HG02588 (cell line): ENCODE measurements around the gene JSRP1.
"Not testable (repeated sequence)": the region's sequence is repeated elsewhere in the genome, so short reads cannot be mapped to it uniquely, and the experiment has no call there.

ENCODE experiments used
- ATAC-seq: cut with Tn5 transposase; IDR thresholded peaks from one replicate; pipeline ENCODE4 v1.9.1; 2021; ENCODE audit warnings: mild to moderate bottlenecking, moderate library complexity; ENCODE audit not compliant: unreplicated experiment

Gene JSRP1

DNA sequence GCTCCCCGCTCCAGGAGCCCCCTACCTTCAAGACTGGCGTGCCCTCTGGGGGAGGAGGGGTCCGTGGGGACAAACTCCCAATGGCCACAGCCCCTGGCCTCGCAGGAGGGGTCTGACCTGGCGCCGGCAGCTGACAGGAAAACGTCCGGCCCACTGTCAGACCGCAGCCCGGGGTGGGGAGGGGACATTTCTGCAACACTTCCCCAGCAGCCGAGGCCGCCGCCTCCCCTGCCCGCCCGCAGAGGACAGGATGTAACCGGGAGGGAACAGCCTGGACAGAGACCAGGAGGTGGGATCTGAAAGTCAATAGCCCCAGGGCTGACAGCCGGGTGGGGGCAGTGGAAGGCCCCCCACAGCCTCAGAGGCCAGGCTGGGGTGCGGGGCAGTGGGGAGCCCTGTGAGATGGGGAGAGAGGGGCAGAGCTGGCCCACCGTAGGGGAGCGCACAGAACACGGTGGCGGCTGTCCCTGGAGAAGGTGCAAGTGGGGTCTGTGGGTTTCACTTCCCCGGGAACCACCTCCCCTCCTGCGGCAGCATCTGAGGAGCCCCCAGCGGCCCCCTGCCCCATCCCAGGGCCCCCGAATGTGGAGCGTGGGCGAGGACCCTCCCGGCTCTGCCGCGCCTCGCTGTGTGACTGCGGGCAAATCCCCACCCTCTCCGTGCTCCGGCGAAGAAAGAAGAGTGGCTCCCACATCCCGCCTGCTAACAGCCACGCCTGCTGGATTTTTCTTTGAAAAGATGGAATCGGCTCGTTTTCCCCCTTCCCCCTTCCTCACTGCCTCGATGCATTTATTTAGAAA lies 26.0 kb upstream of the JSRP1 start, which contains the start of gene PEAK3:
Gene PEAK3 (minus strand): TSS at position 114 of the 800 bp plus-strand sequence. CDS start 1,244 bp downstream, outside the sequence.
- ATAC-seq = no peak

DNA sequence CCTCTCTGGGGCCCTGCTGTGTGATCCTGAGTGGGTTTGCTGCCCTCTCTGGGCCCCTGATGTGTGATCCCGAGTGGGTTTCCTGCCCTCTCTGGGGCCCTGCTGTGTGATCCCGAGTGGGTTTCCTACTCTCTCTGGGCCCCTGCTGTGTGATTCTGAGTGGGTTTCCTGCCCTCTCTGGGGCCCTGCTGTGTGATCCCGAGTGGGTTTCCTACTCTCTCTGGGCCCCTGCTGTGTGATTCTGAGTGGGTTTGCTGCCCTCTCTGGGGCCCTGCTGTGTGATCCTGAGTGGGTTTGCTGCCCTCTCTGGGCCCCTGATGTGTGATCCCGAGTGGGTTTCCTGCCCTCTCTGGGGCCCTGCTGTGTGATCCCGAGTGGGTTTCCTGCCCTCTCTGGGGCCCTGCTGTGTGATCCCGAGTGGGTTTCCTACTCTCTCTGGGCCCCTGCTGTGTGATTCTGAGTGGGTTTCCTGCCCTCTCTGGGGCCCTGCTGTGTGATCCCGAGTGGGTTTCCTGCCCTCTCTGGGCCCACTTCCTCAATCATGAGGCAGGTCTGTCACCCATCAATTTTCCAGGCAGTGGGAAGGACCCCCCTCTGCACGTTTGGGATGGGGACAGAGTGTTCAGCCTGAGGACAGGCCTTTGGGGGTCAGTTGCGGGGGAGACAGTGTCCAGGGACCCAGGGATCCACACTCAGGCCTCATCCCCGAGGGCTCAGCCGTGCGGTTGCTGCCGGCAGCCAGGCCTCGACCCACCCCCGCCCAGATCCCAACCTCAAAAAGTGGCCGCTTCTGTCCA lies 25.2 kb upstream of the JSRP1 start:
- not testable (repeated sequence) for ATAC-seq

DNA sequence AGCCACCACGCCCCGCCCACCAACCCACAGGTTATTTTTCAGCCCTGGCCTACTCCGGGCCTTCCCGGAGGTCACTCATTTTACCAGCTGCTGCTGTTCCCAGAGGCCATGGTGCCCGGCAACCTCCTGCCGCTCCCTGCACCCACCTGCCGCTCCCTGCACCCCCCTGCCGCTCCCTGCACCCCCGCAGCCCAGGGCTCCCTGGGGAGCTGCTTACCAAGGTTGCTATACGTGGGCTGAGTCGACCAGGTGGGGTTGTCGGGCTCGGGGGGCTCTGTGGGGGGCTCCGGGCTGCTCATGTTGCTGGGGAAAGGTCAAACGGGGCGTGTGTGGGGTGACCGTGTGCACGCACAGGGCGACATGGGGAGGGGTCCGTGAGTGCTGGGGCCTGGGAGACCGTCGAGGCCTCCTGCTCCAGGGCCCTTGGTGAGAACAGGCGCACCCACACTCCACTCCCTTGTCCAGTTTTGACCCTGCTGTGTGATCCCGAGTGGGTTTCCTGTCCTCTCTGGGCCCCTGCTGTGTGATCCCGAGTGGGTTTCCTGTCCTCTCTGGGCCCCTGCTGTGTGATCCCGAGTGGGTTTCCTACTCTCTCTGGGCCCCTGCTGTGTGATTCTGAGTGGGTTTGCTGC lies 24.5 kb upstream of the JSRP1 start:
- no peak for ATAC-seq

GRCh38 chr19:2278459-2279158 lies 22.4 kb upstream of the JSRP1 start:
- ATAC-seq = no peak

DNA sequence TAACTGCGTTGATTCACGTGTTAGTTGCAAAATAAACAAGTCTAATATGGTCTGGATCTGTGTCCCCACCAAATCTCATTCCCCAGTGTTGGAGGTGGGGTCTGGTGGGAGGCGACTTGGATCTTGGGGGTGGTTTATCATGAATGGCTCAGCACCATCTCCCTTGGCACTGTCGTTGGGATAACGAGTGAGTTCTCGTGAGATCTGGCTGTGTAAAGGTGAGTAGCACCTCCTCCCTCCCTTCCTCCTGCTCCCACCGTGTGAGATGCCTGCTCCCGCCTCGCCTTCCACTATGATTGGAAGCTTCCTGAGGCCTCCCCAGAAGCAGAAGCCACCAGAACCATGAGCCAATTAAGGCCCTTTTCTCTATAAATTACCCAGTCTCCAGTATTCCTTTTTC lies 20.9 kb upstream of the JSRP1 start:
- no peak for ATAC-seq

GRCh38 chr19:2276429-2276986 lies 20.3 kb upstream of the JSRP1 start:
- no peak for ATAC-seq

DNA sequence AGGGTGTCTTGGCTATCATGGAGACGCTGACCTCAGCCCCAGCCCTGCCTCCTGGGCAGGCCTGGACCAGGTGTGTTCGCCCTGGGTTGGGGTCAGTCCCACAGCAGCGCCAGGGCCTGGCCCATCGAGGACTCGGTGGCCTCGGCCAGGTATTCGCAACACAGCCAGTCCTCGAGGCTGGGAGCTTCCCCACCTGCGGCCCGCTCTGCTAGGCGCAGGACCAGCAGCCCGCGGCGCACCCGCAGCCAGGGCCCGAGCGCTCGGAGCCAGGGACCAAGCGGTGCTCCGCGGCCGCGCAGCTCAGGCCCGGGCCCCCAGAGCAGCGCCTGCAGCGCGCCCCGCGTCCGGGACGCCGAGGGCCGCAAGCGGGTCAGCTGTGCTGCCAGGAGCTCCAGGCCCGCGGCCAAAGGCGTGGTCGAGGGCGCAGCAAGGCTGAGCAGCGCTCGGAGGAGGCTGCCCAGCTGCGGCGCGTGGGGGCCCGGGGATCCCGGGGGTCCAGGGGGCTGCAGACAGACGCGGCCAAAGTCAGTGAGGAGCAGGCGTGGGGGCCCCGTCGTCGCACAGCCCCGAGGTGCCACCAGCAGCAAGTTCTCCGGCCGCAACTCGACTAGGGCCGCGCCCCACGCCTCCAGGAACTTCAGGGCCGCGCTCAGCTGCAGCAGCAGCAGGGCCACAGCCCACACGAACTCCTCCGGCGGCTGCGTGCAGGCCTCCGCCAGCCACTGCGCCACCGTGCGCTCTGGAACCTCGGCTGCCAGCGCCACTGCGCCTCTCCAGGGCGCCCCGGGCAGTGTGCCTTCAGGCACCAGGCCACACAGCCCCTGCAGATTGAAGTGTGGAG lies 19.6 kb upstream of the JSRP1 start:
- no peak for ATAC-seq

- no peak for ATAC-seq
These were observed 18.8 kb upstream of the JSRP1 start for GRCh38 chr19:2274931-2275535.

DNA sequence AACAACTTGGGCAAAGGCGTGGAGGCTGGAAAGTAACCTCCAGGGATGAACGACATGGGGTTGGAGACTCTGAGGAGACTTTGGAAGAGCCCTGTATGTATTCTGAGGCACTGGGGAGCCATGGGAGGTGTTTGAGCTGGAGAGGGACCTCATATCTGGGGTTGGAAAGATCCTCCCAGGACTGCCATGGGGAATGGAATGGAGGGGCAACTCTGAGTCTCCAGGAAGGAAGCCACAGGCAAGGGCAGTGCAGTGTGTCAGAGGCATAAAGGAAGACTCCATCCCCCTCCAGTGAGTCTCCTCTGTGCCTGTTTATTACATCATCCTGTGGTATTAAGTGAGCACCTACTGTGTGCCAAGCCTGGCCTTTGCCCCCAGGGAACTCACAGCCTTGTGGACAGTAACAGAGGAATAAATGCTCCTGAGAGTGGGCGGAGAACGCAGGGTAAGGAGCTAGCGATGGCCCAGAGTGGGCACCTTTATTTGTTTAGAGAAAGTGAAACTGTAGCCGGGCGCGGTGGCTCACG lies 18.0 kb upstream of the JSRP1 start:
- ATAC-seq = no peak

DNA sequence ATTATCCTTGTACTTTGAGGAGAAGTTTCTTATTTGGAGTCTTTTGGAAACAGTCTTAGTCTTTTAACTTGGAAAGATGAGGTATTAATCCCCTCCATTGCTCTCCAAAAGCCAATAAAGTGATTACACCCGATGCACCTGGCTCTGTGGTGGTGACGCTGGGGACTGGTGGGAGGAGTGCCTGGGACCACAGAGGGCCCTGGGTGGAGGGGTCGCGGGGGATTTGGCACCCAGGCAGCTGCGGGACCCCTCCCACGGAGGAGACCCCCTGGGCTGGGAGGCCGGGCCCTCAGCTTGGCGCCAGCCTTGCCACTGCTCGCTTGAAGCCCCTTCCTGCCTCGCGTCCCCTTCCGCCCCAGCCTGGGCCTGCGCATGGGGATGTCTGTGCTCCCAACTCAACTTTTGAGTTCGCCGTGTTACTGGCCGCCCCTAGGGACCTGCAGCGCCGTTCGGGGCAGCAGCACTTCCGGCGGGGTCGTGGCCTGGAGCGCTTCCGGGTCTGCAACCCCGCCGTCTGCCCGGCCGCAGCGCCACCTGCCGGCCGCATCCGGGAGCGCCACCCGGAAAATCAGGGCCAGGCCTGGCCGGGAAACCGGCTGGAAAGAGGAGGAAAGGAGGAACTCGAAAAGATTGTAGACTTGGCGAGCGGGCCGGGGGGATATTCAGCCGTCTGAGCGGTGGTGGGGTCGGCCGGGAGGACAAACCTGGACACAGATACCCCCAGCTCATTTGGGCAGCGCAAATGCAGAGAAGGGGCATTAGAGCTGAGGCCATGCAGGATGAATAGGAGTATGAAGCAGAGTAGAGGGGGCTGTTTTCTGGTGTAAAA lies 17.4 kb upstream of the JSRP1 start:
- no peak for ATAC-seq

GRCh38 chr19:2271234-2272103 lies 15.3 kb upstream of the JSRP1 start:
- no peak for ATAC-seq

DNA sequence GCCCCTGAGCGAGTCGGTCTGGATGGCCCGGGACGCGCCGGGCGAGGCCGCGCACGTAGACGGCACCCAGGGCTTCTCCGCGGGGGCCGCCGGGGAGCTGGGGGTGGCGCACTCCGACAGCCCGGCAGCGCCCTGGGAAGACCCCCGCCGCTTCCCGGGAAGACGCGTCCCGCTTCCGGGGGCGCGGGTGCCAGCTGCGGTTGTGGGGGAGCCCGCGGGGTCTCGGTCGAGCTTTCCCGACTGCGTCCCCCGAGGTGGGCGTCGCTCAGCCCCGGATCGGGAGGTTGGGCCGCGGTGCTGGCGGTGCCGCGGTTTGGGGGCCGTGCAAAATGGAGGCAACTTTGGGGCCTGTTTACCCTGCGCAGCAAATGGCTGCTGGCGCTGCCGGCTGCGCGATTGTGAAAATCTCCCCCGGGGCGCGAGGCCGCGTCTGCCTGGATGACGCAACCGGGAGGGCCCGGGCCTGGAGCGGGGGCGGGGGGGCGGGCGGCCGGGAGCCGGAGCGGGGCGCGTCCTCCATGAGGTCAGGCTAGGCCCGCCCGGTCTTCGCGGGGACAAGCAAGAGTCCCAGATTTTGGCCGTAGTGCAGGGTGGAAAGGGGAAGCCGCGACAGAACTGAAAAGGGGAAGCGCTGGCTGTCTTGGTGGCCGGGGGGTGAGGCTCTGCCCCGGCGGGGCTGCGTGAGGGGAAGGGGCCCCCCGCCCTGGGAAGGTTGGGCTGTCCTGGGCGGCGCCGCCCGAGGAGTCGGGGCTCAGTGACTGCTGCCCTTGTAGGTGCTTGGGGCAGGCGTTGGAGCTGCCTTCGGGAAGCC lies 14.4 kb upstream of the JSRP1 start:
- ATAC-seq = no peak

DNA sequence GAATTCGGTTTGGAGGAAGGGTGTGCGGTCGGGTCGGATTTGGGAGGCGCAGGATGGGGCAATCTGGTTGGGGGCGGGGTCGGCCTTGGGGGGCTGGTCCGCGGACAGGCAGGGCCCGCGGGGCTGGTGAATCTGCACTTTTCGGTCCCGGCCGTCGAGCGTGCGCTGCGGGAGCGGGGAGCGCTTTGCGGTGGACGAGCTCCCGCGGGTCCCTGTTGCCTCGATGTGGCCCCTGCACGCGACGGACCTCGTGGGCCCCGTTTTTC lies 13.9 kb upstream of the JSRP1 start:
- no peak for ATAC-seq

GRCh38 chr19:2269244-2270156 lies 13.3 kb upstream of the JSRP1 start:
- peak; percentile 50 for ATAC-seq

DNA sequence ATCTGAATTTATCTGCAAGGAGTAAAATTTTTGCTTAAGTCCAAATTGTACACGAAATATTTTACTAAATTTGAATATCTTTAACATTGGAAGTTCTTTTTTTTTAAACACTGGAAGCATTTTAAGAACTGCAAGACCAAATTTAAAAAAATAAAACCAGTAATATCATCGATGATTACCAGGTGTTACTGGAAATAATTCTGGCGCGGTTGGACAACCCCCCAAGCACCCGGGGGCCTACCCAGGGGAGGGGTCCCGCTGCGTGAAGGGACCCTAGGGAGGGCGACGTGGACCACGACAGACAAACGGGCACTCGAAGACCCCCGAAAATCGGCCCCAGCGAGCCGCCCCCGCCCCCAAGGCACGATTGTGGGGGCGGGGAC lies 12.6 kb upstream of the JSRP1 start:
- no peak for ATAC-seq

- no peak for ATAC-seq
These were observed 12.2 kb upstream of the JSRP1 start for GRCh38 chr19:2268480-2268830.
